Mesenchymal stem cell (in vitro differentiated cells and primary cell): ENCODE measurements around the gene RIMBP3B.
"Not testable (repeated sequence)": the region's sequence is repeated elsewhere in the genome, so short reads cannot be mapped to it uniquely, and the experiment has no call there.

ENCODE experiments used
- DNase-seq: peaks from one replicate; pipeline ENCODE4 v3.0.0-alpha.2; 2013
- H2AFZ ChIP-seq: one replicate; pipeline ENCODE4 v1.6.1; 2013; ENCODE audit warnings: low read depth, mild to moderate bottlenecking, control low read depth, inconsistent platforms, low read length, moderate library complexity
- H2AK5ac ChIP-seq: 2 replicates; pipeline ENCODE4 v1.6.1; 2013; ENCODE audit warnings: low read length, moderate library complexity, mild to moderate bottlenecking, inconsistent platforms; ENCODE audit not compliant: severe bottlenecking
- H2BK120ac ChIP-seq: one replicate; pipeline ENCODE4 v1.6.1; 2013; ENCODE audit warnings: low read depth, mild to moderate bottlenecking, inconsistent platforms, low read length, moderate library complexity
- H2BK12ac ChIP-seq, 2 experiments: one replicate each; pipeline ENCODE4 v1.6.1; 2013; ENCODE audit warnings: inconsistent platforms in 2 of 2, low read length in 2 of 2, mild to moderate bottlenecking in 2 of 2, moderate library complexity in 2 of 2, control low read depth in 1 of 2
- H2BK15ac ChIP-seq: one replicate; pipeline ENCODE4 v1.6.1; 2013; ENCODE audit warnings: mild to moderate bottlenecking, low read depth, inconsistent platforms; ENCODE audit not compliant: poor library complexity, severe bottlenecking
- H2BK5ac ChIP-seq: 2 replicates; pipeline ENCODE4 v1.6.1; 2013; ENCODE audit warnings: low read depth, mild to moderate bottlenecking, low read length, control low read depth, inconsistent platforms; ENCODE audit not compliant: poor library complexity, severe bottlenecking
- H3K14ac ChIP-seq, 2 experiments: one replicate each; pipeline ENCODE4 v1.6.1; 2013; ENCODE audit warnings: inconsistent platforms in 2 of 2, low read length in 2 of 2, control low read depth in 1 of 2, mild to moderate bottlenecking in 1 of 2, moderate library complexity in 1 of 2
- H3K18ac ChIP-seq, 2 experiments: one replicate each; pipeline ENCODE4 v1.6.1; 2013; ENCODE audit warnings: inconsistent platforms in 2 of 2, low read length in 2 of 2, control low read depth in 1 of 2, low read depth in 1 of 2, mild to moderate bottlenecking in 1 of 2
- H3K23ac ChIP-seq, 2 experiments: one replicate each; pipeline ENCODE4 v1.6.1; 2013; ENCODE audit warnings: inconsistent platforms in 2 of 2, low read length in 2 of 2, mild to moderate bottlenecking in 2 of 2, moderate library complexity in 2 of 2, control low read depth in 1 of 2
- H3K27ac ChIP-seq: 2 replicates; pipeline ENCODE4 v1.5.1; 2013; ENCODE audit warnings: mild to moderate bottlenecking, moderate library complexity, low read length, control low read depth, inconsistent platforms; ENCODE audit not compliant: poor library complexity, severe bottlenecking
- H3K27me3 ChIP-seq, 2 experiments: 2 replicates each; pipeline versions ENCODE4 v1.6.1 to v1.7.0; 2013; ENCODE audit warnings: low read length in 2 of 2, mild to moderate bottlenecking in 2 of 2, moderate library complexity in 2 of 2, control low read depth in 1 of 2, inconsistent platforms in 1 of 2; ENCODE audit not compliant: control insufficient read depth in 1 of 2, insufficient read depth in 1 of 2
- H3K36me3 ChIP-seq, 2 experiments: 2 replicates each; pipeline versions ENCODE4 v1.6.1 to v1.7.0; 2013; ENCODE audit warnings: low read length in 2 of 2, control low read depth in 1 of 2, inconsistent platforms in 1 of 2, low read depth in 1 of 2, mild to moderate bottlenecking in 1 of 2; ENCODE audit not compliant: insufficient read depth in 2 of 2, control insufficient read depth in 1 of 2
- H3K4ac ChIP-seq, 2 experiments: one replicate each; pipeline ENCODE4 v1.6.1; 2013; ENCODE audit warnings: inconsistent platforms in 2 of 2, low read length in 2 of 2, mild to moderate bottlenecking in 2 of 2, moderate library complexity in 2 of 2, control low read depth in 1 of 2, low read depth in 1 of 2
- H3K4me1 ChIP-seq: 2 replicates; pipeline ENCODE4 v1.6.1; 2013; ENCODE audit warnings: low read depth, low read length, control low read depth; ENCODE audit not compliant: control insufficient read depth, insufficient read depth
- H3K4me2 ChIP-seq: 2 replicates; pipeline ENCODE4 v1.6.1; 2013; ENCODE audit warnings: low read length, mild to moderate bottlenecking, inconsistent platforms; ENCODE audit not compliant: poor library complexity, severe bottlenecking
- H3K4me3 ChIP-seq, 2 experiments: 2 replicates each; pipeline versions ENCODE4 v1.5.1 to v1.7.0; 2013; ENCODE audit warnings: low read length in 2 of 2, mild to moderate bottlenecking in 2 of 2, control low read depth in 1 of 2, low read depth in 1 of 2; ENCODE audit not compliant: insufficient read depth in 1 of 2
- H3K79me1 ChIP-seq: replicated peaks from 2 replicates; pipeline ENCODE4 v1.6.1; 2013; ENCODE audit warnings: mild to moderate bottlenecking, control low read depth, low read length, inconsistent platforms; ENCODE audit not compliant: poor library complexity, severe bottlenecking
- H3K9ac ChIP-seq: 2 replicates; pipeline ENCODE4 v1.7.0; 2013; ENCODE audit warnings: mild to moderate bottlenecking, low read length, moderate library complexity
- H3K9me3 ChIP-seq: 2 replicates; pipeline ENCODE4 v1.7.0; 2013; ENCODE audit warnings: mild to moderate bottlenecking, low read length; ENCODE audit not compliant: control insufficient read depth
- H4K8ac ChIP-seq: one replicate; pipeline ENCODE4 v1.6.1; 2013; ENCODE audit warnings: inconsistent platforms, mild to moderate bottlenecking, low read length, moderate library complexity
- H4K91ac ChIP-seq: one replicate; pipeline ENCODE4 v1.6.1; 2013; ENCODE audit warnings: mild to moderate bottlenecking, low read length, inconsistent platforms
- WGBS: methylation state at CpG from one replicate; pipeline ENCODE4 v1.1.7; 2013; ENCODE audit warnings: mixed read lengths; 5-methylcytosine and 5-hydroxymethylcytosine counted together

The RIMBP3B gene

DNA sequence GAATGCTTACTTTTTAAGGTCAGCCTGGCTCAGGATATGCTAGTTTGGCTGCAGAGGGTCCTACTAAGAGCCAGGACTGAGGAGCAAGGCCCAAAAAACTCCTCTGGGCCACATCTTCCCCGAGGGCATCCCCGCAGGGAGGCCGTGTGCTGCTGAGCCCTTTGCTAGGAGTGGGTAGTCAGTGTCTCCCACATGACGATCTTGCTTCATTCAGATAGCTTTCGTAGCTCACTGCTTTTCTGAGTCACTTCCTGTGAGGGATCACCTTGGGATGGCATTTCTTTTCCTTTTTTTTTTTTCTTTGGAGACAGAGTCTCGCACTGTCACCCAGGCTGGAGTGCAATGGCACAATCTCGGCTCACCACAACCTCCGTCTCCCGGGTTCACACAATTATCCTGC, 6.5 kb downstream of the RIMBP3B start:
- H3K4me1 ChIP-seq, DNase-seq, H2BK15ac ChIP-seq, H2AFZ ChIP-seq, H3K4ac ChIP-seq, H2BK5ac ChIP-seq, H3K36me3 ChIP-seq, H3K4me3 ChIP-seq, H2BK120ac ChIP-seq, H3K27ac ChIP-seq, H4K8ac ChIP-seq, H2BK12ac ChIP-seq, H3K27me3 ChIP-seq, H3K9me3 ChIP-seq, H2AK5ac ChIP-seq, H3K23ac ChIP-seq, H3K9ac ChIP-seq, H3K4me2 ChIP-seq, H3K14ac ChIP-seq, H3K18ac ChIP-seq, H3K79me1 ChIP-seq, H4K91ac ChIP-seq: not testable (repeated sequence)
- WGBS: no CpG with 5 or more reads among the region's 9 CpGs

DNA sequence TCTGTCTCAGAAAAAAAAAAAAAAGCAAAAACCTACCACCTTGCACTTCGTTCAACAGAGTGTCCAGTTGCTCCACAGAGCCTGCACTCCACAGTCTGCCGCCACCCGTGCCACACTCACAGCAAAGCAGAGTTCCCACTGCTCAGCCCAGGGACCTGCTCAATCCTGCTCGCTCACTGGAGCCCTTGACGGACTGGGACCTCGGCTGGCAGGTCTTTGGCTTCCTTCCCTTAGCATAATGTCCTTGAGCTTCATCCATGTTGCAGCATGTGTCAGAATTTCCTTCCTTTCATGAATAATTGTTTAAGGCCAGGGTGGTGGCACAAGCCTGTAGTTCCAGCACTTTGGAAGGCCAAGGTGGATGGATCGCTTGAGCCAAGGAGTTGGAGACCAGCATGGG, 11.1 kb downstream of the RIMBP3B start:
- not testable (repeated sequence) for H2BK5ac ChIP-seq, H3K18ac ChIP-seq, H3K4me2 ChIP-seq, H3K4ac ChIP-seq, H3K27me3 ChIP-seq, H2BK12ac ChIP-seq, H3K4me1 ChIP-seq, H2AFZ ChIP-seq, H3K14ac ChIP-seq, H4K91ac ChIP-seq, H3K4me3 ChIP-seq, H2BK15ac ChIP-seq, H3K79me1 ChIP-seq, H3K27ac ChIP-seq, H3K9ac ChIP-seq, H3K23ac ChIP-seq, H3K9me3 ChIP-seq, H4K8ac ChIP-seq, H2BK120ac ChIP-seq, H3K36me3 ChIP-seq, DNase-seq, H2AK5ac ChIP-seq
- WGBS: no CpG with 5 or more reads among the region's 7 CpGs

DNA sequence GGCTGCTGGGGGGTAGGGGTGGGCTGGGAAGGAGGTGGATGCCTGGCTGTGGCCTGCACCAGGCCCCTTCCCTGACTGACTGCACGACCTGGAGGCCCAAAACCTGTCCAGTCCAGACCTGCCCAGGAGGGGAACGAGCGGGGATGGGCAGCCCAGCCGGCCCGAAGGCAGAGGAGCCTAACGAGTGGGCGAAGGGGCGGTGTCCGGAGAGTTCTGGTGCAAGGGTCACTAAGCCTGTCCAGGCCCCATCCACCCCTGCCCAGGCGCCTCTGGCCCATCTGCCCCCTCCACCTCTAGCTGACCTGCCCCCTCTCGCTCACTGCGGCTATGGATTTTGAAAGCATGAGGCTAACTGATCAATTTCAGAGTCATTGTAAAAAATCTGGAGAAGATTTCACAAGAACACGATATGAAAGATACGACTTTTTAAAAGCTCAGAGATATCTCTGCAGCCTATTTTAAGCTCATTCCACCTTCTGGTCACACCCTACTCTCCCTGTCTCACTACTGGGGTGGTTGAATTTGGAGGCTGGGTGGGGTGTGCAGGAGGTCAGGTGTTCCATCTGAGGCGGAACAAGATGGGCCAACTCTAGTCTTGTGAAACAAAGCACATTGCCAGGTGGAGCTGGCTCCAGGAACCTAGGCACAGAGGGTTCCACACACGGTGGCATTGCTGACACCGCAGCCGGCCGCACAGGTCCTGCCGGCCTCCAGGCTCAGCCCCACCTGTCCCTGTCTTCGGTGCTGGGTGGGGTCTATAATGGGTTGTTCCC, 17.8 kb downstream of the RIMBP3B start:
- not testable (repeated sequence) for H3K36me3 ChIP-seq, H3K23ac ChIP-seq, H3K14ac ChIP-seq, H3K18ac ChIP-seq, H4K8ac ChIP-seq, H3K4me2 ChIP-seq, H2BK5ac ChIP-seq, H2BK120ac ChIP-seq, H3K9me3 ChIP-seq, H3K79me1 ChIP-seq, H3K4me1 ChIP-seq, H2BK15ac ChIP-seq, H2AFZ ChIP-seq, H3K4me3 ChIP-seq, H3K9ac ChIP-seq, H4K91ac ChIP-seq, H2AK5ac ChIP-seq, H3K27ac ChIP-seq, H3K4ac ChIP-seq, H3K27me3 ChIP-seq, H2BK12ac ChIP-seq, DNase-seq
- WGBS: no CpG with 5 or more reads among the region's 21 CpGs

DNA sequence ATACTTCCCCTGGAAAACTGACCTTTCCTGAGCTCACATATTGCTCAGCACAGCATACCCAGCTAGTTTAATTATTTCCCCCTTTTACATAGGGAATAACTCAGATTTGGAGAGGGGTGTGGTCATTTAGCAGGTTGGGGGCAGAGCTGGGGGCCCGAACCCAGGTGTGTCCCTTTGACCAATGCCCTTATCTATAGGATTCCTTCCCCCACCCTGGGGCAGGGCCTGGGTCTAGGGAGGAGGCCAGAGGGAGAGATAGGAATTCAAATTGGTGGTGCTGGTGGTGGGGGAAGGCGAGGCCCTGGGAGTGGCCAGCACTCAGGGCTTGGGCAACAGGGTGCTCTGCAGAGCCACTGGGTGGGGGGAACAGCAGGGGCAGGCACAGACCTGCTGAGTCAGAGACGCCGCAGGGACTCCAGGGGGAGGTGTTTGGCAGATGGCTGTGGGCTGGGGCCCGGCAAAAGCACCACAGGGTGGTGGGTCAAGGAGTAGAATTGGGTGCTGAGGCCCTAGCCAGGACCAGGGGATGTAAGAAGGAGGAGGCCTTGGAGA, 19.3 kb downstream of the RIMBP3B start:
- H2BK5ac ChIP-seq, H3K4me2 ChIP-seq, H2BK120ac ChIP-seq, H3K14ac ChIP-seq, H3K4me1 ChIP-seq, H3K4me3 ChIP-seq, H4K91ac ChIP-seq, H3K27me3 ChIP-seq, H3K18ac ChIP-seq, H3K27ac ChIP-seq, H2BK12ac ChIP-seq, H2AFZ ChIP-seq, H3K79me1 ChIP-seq, H3K4ac ChIP-seq, H2AK5ac ChIP-seq, H3K23ac ChIP-seq, H3K36me3 ChIP-seq, H4K8ac ChIP-seq, DNase-seq, H2BK15ac ChIP-seq, H3K9me3 ChIP-seq, H3K9ac ChIP-seq: not testable (repeated sequence)
- WGBS: no CpG with 5 or more reads among the region's 5 CpGs
